ENCODE results near the gene ATP5PB.

DNA sequence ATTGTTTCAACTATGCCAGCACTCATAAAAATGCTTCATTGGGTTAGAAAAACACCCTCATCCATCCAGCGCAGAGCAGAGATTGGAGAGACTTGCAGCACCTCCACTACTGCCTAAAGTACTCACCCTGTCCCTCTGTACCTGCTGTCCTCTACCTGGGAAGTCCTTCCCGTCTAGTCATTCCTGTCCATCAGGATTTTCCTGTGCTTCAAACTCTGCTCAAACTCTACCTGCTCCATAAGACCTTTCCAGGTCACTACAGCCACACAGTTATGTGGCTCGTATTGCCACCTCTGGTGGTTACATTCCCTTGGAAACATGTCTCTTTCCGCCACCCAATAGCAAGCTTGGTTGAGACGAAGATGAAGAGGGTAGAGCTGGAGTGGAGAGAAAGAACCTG, 28.9 kb upstream of the ATP5PB start:
- TF ChIP-seq, protein P1, sequence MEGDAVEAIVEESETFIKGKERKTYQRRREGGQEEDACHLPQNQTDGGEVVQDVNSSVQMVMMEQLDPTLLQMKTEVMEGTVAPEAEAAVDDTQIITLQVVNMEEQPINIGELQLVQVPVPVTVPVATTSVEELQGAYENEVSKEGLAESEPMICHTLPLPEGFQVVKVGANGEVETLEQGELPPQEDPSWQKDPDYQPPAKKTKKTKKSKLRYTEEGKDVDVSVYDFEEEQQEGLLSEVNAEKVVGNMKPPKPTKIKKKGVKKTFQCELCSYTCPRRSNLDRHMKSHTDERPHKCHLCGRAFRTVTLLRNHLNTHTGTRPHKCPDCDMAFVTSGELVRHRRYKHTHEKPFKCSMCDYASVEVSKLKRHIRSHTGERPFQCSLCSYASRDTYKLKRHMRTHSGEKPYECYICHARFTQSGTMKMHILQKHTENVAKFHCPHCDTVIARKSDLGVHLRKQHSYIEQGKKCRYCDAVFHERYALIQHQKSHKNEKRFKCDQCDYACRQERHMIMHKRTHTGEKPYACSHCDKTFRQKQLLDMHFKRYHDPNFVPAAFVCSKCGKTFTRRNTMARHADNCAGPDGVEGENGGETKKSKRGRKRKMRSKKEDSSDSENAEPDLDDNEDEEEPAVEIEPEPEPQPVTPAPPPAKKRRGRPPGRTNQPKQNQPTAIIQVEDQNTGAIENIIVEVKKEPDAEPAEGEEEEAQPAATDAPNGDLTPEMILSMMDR (IDR thresholded peaks at IDR 0.05; ENCODE audit: low read length): no peak
- TF ChIP-seq EZH2phosphoT487 (IDR thresholded peaks at IDR 0.05; ENCODE audit: low read length) (no peak), EZH2 (optimal IDR thresholded peaks at IDR 0.05; ENCODE audit: low read depth, low read length) (no peak)
